Glutamatergic neuron (in vitro differentiated cells): ENCODE measurements around the gene NFIX. TPM values are rescaled to one million over a fixed set of nuclear protein-coding genes. Genes with fewer than 3 reads are reported as not detected.
"Not testable (repeated sequence)": the region's sequence is repeated elsewhere in the genome, so short reads cannot be mapped to it uniquely, and the experiment has no call there.

Source experiments
- DNase-seq: peaks from one replicate; pipeline ENCODE4 v3.0.0; 2022
- H3K27ac Mint-ChIP-seq: one replicate; pipeline ENCODE4 v1.8.0; 2020; ENCODE audit warnings: mild to moderate bottlenecking, mixed read lengths, inconsistent platforms; ENCODE audit not compliant: unreplicated experiment
- H3K27me3 Mint-ChIP-seq: one replicate; pipeline ENCODE4 v1.8.0; 2020; ENCODE audit warnings: mild to moderate bottlenecking, moderate library complexity, mixed read lengths, inconsistent platforms; ENCODE audit not compliant: unreplicated experiment
- H3K36me3 Mint-ChIP-seq: one replicate; pipeline ENCODE4 v1.8.0; 2020; ENCODE audit warnings: mild to moderate bottlenecking, mixed read lengths, inconsistent platforms; ENCODE audit not compliant: unreplicated experiment
- H3K4me1 Mint-ChIP-seq: one replicate; pipeline ENCODE4 v1.8.0; 2020; ENCODE audit warnings: mild to moderate bottlenecking, low read depth, mixed read lengths, inconsistent platforms; ENCODE audit not compliant: unreplicated experiment
- H3K4me3 Mint-ChIP-seq: one replicate; pipeline ENCODE4 v1.8.0; 2020; ENCODE audit warnings: mild to moderate bottlenecking, mixed read lengths, inconsistent platforms; ENCODE audit not compliant: unreplicated experiment
- H3K9me3 Mint-ChIP-seq: one replicate; pipeline ENCODE4 v1.8.0; 2020; ENCODE audit warnings: mild to moderate bottlenecking, moderate library complexity, mixed read lengths, inconsistent platforms; ENCODE audit not compliant: unreplicated experiment
- total RNA-seq: library from RNA; stranded (reverse); fragmentation: NEBNext Ultra II Directional; extraction: Animal tissue kit (Norgen Biotek cat#: 25700); gene quantifications from one replicate; pipeline ENCODE4 v1.2.1, GENCODE V29; 2021; ENCODE audit not compliant: unreplicated experiment
- TF ChIP-seq, protein P1 (sequence below): fragments of 200-600 bp; sonication (generic); IDR thresholded peaks from one replicate; pipeline ENCODE4 v1.5.0; 2021; ENCODE audit not compliant: partially characterized antibody, unreplicated experiment

The NFIX gene
- total RNA-seq, 1 donor from 2014 or later: 2.4 TPM

DNA sequence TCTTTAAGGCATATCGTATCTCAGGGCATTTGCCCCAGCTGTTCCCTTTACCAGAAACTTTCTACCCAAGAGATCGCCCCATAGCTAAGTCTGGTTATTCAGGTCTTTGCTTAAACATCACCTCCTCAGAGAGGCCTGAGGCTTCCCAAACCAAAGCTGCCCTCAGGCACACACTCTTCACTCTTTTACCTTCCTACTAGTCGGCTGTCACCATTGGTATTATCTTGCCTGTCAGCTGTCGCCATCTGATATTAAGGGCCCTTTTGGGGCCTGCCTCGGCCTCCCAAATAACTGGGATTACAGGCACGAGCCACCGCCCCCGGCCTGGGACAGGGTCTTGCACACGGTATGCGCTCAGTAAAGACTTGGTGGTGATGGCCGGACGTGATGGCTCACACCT is 39.3 kb upstream of the NFIX start:
- Mint-ChIP-seq H3K9me3 (peaks cover 8% of the 10 kb centered on the region), H3K27ac (peak overlapping the region; percentile 84), H3K4me3 (peak overlapping the region; percentile 95), H3K4me1 (peaks cover 23% of the 10 kb centered on the region), H3K27me3 (peaks cover 8% of the 10 kb centered on the region), H3K36me3 (no peaks in the 10 kb centered on the region)
- TF ChIP-seq, protein P1, sequence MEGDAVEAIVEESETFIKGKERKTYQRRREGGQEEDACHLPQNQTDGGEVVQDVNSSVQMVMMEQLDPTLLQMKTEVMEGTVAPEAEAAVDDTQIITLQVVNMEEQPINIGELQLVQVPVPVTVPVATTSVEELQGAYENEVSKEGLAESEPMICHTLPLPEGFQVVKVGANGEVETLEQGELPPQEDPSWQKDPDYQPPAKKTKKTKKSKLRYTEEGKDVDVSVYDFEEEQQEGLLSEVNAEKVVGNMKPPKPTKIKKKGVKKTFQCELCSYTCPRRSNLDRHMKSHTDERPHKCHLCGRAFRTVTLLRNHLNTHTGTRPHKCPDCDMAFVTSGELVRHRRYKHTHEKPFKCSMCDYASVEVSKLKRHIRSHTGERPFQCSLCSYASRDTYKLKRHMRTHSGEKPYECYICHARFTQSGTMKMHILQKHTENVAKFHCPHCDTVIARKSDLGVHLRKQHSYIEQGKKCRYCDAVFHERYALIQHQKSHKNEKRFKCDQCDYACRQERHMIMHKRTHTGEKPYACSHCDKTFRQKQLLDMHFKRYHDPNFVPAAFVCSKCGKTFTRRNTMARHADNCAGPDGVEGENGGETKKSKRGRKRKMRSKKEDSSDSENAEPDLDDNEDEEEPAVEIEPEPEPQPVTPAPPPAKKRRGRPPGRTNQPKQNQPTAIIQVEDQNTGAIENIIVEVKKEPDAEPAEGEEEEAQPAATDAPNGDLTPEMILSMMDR: no peak
- no peak for DNase-seq

DNA sequence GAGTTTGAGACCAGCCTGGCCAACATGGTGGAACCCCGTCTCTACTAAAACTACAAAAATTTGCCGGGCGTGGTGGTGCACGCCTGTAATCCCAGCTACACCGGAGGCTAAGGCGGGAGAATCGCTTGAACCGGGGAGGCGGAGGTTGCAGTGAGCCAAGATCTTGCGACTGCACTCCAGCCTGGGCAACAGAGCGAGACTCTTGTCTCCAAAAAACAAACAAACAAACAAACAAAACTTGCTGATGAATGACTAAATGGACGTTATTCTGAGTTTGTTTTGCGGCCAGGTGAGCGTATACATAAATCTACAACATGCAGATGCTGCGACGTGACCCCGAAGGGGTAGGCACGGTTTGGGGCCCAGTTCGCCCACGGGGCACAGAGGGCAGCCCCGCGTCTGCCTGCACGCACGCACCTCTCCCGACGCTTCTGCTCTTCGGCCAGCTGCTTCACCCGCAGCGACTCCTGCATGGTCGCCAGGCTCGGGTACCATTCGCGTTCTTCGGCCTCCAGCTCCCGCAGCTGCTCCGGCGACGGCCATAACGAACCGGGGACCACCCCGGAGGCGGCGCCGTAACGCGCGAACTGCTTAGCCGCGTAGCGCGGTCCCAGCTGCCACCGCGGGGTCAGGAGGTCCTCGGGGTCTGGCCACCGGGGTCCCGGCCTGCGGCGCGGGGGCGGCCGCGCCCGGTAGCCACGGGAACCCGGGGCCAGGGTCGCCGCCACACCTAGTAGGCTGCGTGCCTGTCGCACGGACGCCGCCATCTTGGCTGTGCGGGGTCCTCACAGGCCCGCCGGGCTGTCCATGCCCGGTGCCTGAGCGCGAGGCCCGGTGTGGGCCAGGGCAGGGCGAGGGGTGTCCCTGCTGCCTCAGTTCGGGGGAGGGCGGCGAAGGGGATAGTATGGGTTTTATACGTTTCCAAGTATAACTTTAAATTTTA is 38.6 kb upstream of the NFIX start, which contains the start of gene GADD45GIP1:
GADD45GIP1 (minus strand) TSS at position 778 of the 943 bp plus-strand sequence; CDS start at position 767, 11 bp downstream.
- no peaks in the 10 kb centered on the region for H3K36me3 Mint-ChIP-seq
- TF ChIP-seq, protein P1: no peak
- peaks cover 5% of the 10 kb centered on the region for H3K9me3 Mint-ChIP-seq
- DNase-seq: peak; percentile 87
- H3K27me3 Mint-ChIP-seq: peaks cover 7% of the 10 kb centered on the region
- peak within 1 kb of the TSS; percentile 95 for H3K4me3 Mint-ChIP-seq
- peaks cover 23% of the 10 kb centered on the region for H3K4me1 Mint-ChIP-seq
- H3K27ac Mint-ChIP-seq: peak within 1 kb of the TSS; percentile 84

DNA sequence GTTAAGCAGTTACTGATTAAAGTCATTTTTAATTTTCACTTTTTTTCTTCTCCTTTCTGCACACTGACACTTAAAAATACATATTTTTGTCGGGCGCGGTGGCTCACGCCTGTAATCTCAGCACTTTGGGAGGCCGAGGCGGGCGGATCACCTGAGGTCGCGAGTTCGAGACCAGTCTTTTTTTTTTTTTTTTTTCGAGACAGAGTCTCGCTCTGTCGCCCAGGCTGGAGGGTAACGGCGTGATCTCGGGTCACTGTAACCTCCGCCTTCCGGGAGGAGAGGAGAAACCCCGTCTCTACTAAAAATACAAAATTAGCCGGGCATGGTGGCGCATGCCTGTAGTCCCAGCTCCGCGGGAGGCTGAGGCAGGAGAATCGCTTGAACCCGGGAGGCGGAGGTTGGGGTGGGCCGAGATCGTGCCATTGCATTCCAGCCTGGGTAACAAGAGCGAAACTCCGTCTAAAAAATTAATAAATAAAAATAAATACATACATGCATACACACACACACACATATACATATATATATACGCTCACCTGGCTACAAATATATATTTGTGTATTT is 37.8 kb upstream of the NFIX start:
- not testable (repeated sequence) for H3K36me3 Mint-ChIP-seq, H3K9me3 Mint-ChIP-seq, DNase-seq, H3K27me3 Mint-ChIP-seq
- H3K4me3 Mint-ChIP-seq: peak overlapping the region; percentile 84
- peaks cover 21% of the 10 kb centered on the region for H3K4me1 Mint-ChIP-seq
- peak overlapping the region; percentile 80 for H3K27ac Mint-ChIP-seq

- no peaks in the 10 kb centered on the region for H3K36me3 Mint-ChIP-seq
- H3K4me3 Mint-ChIP-seq: no peak overlapping the region
- DNase-seq: no peak
- H3K9me3 Mint-ChIP-seq: peaks cover 7% of the 10 kb centered on the region
- H3K4me1 Mint-ChIP-seq: peaks cover 7% of the 10 kb centered on the region
- peaks cover 2% of the 10 kb centered on the region for H3K27me3 Mint-ChIP-seq
- no peak overlapping the region for H3K27ac Mint-ChIP-seq
- TF ChIP-seq, protein P1: no peak
These were observed 35.8 kb upstream of the NFIX start for GRCh38 chr19:12959481-12959880.

- Mint-ChIP-seq H3K4me1 (no peaks in the 10 kb centered on the region), H3K9me3 (peaks cover 3% of the 10 kb centered on the region)
These were observed 30.1 kb upstream of the NFIX start for GRCh38 chr19:12965017-12965811.

More at GRCh38 chr19:12965017-12965811, 30.1 kb upstream of the NFIX start:
- Mint-ChIP-seq H3K27ac (peak overlapping the region; percentile 83), H3K27me3 (peaks cover 5% of the 10 kb centered on the region), H3K4me3 (peak overlapping the region; percentile 85), H3K36me3 (no peaks in the 10 kb centered on the region)
- DNase-seq: peak; percentile 91
- TF ChIP-seq, protein P1: peak; percentile 97
